GM19324 (cell line): ENCODE data around the gene CCL17.
"Not testable (repeated sequence)": the region's sequence is repeated elsewhere in the genome, so short reads cannot be mapped to it uniquely, and the experiment has no call there.

Experiments
- ATAC-seq: cut with Tn5 transposase; IDR thresholded peaks from one replicate; pipeline ENCODE4 v1.9.1; 2021; ENCODE audit warnings: mild to moderate bottlenecking, moderate library complexity; ENCODE audit not compliant: unreplicated experiment, low FRiP score

The CCL17 gene

DNA sequence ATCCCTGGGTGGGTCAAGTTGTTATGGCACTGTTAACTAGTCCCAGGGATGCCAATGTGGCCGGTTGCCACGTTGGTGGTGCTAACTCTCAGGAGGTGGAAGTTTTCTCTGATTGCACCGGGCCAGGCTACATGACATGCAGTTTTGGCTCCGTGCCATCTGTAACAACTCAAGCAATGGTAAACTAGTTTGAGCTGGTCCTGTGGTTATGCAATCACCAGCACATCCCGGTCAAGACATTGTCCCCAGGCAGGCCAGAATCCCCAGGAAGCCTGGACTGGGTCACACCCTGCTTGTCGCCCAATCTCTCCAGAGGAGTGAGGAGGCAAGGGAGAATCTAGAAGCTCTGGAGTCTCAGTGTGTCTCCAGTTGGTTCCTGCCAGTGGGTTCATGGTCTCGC, 10.1 kb upstream of the CCL17 start:
- no peak for ATAC-seq

DNA sequence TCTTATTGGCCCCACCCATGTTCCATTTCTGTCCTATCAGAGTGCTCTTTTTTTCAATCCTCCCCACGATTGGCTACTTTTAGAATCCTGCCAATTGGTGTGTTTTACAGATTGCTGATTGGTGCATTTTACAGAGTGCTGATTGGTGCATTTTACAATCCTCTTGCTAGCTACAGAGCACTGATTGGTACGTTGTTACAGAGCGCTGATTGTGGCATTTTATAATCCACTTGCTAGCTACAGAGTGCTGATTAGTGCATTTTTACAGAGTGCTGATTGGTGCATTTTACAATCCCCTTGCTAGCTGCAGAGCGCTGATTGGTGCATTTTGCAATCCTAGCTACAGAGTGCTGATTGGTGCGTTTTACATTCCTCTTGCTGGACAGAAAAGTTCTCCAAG, 9.5 kb upstream of the CCL17 start:
- no peak for ATAC-seq

DNA sequence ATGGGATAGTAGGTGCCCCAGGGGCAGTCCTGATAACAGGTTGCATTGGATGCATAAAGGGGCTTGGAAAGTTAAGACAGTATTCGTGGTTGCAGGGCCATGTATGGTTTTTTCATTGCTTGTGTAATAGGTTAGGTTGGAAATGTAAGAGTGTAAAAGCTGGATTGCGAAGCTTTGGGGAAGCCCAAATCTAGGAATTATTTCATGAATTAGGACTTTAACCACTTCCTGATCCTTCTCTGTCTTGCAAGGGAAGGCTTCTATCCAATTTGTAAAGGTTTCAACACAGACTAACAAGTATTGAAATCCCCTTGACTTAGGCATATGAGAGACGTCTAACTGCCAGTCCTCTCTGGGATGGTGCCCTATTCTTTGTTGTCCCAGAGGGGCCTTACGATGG, 7.8 kb upstream of the CCL17 start:
- no peak for ATAC-seq

DNA sequence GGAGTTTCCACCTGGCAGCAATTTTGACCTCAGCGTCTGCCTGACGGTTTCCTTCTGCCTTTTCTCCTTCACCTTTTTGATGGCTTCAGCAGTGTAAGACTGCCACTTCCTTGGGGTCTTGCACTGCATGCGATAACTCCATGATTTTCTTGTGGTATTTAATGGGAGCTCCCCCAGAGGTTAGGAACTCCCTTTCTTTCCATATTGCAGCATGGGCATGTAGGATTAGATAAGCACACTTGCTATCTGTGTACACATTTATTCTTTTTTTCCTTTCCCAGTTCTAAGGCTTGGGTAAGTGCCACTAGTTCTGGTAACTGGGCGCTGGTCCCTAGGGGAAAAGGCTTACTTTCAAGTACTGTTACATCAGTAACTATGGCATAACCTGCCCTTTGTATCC, 7.1 kb upstream of the CCL17 start:
- ATAC-seq: not testable (repeated sequence)

DNA sequence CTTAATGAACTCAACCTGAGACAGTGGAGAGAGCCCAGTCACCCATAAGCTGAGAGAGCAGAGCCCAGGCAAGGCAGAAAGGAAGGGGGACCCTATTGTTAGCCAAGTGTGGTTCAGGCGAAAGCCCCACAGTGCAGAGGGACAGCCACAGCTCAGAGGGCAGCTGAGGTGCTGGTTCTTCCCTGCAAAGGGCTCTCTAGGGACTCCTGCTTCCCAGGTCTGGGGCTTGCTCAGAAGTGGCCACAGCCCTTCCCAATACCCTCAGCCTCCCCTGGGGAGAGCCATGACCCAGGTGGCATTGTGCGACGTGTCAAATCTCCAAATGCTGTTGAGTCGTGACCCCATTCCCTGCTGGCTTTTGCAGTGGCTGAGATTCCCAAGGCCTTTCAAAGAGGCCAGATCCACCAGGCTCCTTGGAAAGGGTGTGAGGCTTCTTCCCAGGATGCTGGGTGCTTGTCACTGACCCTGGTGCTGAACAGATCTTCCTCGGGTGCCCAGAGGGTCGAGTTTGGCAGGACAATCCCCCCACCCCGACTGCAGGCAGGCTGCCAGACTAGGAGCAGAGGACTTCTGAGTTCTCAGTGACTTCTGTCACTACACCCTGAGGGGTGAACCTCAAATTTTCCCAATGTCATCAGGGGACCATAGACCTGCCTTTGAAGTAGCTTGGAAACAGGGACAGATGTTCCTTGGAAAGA, 2.5 kb upstream of the CCL17 start:
- ATAC-seq: no peak

DNA sequence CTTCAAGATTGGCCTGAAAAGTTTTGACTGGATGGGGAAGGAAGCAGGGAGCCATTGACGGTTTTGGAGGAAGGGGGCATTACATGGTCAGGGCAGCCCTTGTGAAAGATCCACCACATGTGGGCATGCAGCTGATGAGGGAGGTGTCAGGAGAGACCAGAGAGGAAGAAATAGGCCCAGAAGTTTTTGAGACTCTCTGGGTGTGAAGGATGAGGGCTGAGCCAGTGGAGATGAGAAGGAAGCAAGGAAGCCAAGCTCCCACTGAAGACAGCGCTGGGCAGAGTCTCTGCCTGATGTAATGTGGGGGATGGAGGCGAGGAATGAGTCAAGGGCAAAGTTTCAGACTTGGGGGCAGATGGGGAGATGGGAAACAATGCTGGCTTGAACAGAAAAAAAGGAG, 530 bp downstream of the CCL17 start:
- ATAC-seq: no peak

DNA sequence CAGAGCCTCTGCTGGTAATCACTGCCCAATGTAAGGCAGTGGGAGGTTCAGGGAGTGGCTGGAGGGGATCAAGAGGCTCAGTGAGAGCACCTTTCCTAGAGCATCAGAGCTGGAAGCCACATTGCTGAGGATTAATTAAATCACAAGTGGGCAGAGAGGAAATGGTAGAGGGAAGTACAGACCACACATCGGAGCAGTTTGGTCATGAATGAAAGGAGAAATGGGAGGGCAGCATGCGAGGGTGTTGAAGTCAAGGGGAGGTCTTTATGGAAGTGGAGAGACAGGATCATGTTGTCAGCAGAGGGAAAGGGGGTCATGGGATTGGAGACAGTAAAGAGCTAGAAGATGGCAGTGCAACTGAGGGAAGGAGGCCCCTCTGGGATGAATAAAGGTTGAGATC, 2.3 kb downstream of the CCL17 start:
- no peak for ATAC-seq

DNA sequence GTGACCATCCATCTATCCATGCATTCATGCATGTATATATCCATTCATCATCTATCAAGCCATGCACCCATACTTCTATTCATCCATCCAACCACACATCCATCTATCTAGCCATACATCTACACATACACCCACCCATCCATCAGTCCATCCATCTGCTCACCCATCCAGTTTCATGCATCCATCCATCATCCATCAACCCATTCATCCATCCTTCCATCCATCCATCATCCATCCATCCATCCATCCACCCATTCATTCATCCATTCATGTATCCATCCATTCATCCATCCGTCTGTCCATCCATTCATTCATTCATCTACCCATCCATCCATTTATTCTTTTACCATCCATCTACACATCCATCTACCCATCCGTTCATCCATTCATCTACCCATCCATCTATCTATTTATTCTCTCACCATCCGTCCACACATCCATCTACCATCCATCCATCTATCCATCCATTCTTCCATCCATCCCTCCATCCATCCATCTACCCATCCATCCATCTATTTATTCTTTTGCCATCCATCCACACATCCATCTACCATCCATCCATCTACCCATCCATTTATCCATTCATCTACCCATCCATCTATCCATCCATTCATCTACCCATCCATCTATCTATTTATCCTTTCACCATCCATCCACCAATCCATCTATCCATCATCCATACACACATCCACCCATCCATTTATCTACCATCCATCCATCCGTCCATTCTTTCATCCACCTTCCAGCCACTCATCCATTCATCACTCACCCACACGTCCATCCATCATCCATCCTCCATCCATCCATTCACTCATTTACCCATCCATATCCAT, 3.2 kb downstream of the CCL17 start:
- no peak for ATAC-seq

DNA sequence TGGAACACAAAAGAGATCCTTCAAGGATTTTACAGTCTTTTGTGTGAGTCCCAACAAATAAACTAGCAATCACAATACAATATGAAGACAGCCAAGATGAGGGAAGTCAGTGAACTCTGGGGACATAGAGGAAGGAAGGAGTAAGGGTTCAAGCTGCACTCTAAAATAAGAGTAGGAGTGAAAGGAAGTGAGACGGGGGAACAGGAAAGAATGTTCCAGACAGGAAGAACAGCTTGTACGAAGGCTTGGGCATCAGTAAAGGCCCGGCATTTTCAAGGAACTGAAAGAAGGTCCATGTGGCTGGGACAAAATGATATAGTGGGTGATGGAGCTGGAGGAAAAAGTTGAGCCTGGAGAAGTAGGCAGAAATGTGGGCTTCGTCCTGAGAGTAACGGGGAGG, 4.5 kb downstream of the CCL17 start:
- no peak for ATAC-seq

DNA sequence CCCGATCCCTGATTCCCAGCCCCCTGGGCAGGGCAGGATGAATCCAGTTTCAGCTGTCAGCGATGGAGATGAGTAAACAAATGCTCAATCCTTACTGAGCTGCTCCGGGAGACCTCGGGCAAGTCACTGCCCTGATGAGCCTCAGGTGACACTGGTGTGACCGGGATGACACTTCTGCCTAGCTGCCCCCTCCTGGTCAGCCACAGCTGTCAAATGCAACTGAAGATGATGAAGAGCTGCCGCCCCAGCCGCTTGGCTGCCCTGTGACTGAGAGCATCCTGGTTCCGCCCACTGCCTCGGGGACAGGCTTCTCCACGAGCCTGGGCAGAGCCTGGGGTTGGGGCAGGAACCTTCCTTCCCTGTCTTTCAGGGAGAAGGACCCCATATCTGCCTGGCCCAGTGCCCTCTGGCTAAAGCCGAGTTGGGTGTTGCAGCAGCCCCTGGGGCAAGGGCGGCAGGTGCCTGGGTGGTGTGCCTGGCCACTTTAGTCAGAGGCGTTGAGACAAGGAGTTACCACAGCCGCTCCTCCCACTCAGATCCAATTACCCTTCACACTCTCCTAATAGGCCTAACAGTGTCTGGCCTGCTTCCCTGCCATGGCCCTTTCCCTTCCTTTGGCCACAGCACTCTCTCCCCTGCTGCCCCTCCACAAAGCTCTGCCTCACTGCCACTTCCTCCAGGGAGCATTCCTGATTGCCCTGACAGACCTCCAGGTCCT, 5.5 kb downstream of the CCL17 start:
- ATAC-seq: no peak

DNA sequence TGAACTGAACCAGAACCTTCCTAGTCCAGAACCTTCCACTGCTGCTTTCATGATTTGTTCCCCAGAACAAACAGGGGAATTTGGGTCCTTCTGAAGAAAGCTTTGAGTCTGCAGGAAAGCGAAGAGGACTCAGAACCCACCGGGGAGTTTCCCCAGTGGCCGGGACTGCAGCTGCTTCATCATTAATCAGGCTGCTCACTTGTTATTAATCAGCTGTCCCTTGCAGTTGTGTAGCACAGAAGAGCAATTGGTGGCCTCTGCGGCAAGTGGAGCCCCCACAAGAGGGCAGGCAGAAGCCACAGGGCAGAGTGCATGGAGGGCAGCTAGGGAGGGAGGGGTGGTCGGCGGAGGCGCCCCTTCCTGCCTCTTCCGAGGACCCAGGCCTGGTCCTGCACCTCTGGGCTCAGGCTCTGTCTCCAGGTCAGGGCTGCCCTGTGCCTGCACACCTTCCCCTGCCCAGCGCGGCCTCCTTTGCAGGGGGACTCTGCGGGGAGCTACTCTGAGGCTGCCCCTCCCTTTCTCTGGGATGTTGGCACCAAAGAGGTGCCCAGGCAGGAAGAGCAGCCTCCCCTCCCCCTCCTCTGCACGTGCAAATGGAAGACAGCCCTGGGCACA, 6.9 kb downstream of the CCL17 start:
- no peak for ATAC-seq

DNA sequence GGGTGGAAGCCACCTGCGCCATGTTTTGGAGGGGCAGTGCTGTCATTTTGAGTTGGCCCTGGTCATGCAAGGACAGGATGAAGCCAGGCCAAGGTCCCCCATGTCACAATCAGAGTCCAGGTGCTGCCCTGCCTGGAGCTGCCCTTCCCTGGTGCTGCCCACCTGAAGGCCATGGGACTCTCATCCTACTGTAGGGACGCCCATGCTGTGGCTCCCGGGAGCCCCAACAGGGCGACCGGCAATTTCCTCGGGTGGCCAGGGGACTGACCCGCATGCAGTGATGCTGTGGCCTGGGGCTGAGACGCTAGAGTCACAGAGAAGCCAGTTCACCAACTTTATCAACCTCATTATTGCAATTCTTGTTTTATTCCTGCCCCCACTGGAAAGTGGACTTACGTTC, 8.0 kb downstream of the CCL17 start:
- no peak for ATAC-seq

DNA sequence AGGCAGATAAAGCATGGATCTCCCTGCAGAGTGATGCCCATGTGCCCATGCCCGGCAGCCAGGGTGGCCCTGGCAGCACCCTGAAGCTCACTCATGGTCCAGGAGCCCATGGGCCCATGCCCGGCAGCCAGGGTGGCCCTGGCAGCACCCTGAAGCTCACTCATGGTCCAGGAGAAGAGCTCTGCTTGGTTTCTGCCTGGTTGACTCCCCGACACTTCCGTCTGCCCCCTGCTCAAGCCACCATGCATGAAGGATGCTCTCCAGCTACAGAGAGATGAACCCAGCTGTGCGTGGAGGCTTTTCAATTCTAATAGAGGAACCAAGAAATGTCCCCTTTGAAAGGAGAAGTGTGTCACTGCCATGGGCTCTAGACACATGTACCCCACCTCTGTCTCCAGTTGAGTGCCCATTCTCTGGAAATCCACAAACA, 8.7 kb downstream of the CCL17 start:
- peak; percentile 46 for ATAC-seq

DNA sequence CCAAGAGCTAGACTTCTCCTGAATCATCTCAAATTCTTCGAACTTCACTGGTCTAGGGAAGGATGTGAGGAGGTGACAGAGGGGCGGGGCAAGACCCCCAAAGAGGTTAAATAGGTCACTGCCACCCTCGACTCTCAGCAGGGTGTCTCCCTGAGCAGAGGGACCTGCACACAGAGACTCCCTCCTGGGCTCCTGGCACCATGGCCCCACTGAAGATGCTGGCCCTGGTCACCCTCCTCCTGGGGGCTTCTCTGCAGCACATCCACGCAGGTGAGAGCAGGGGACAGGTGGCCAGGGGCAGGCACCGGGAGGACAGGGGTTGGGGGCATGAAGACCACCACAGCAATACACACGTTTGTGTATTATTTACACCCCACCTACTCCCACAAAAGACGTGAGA, 9.2 kb downstream of the CCL17 start:
- no peak for ATAC-seq

DNA sequence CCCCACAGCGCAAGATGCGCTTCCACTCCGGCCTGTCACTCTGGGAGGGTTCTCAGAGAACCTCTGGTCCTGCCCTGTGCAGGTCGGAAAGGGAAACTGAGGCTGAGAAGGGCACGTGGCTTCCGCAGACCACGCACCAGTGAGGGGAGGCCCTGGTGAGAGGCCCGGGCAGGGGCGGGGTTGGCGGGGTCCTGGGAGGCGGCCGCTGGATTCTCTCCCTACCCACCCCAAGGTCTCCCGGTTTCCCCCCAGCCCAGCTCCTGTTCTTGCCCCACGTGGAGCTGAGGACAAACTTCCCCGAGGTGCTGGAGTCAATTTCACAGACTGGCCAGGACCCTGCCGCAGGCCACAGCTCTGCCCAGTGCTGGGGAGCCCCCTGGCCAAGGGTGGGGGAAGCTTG, 11.5 kb downstream of the CCL17 start:
- ATAC-seq: no peak

DNA sequence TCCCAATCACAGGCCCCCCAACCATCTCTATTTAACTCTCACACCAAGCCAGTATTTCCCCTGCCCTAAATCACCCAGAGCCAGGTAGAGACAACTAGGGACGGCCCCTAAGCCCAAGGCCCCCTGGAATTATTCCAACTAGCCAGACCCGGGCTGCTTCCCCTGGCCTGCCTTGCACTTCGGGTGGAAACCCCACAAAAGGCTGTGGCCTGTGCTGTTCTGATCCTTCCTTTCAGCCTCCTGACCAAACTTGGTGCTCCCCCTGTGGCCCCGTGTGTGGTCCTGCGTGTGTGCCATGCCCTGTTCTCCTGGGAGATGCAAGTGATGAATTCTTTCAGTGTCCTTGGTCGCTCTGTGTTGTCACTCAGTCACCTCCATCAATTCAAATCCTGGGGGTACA, 14.9 kb downstream of the CCL17 start:
- no peak for ATAC-seq

DNA sequence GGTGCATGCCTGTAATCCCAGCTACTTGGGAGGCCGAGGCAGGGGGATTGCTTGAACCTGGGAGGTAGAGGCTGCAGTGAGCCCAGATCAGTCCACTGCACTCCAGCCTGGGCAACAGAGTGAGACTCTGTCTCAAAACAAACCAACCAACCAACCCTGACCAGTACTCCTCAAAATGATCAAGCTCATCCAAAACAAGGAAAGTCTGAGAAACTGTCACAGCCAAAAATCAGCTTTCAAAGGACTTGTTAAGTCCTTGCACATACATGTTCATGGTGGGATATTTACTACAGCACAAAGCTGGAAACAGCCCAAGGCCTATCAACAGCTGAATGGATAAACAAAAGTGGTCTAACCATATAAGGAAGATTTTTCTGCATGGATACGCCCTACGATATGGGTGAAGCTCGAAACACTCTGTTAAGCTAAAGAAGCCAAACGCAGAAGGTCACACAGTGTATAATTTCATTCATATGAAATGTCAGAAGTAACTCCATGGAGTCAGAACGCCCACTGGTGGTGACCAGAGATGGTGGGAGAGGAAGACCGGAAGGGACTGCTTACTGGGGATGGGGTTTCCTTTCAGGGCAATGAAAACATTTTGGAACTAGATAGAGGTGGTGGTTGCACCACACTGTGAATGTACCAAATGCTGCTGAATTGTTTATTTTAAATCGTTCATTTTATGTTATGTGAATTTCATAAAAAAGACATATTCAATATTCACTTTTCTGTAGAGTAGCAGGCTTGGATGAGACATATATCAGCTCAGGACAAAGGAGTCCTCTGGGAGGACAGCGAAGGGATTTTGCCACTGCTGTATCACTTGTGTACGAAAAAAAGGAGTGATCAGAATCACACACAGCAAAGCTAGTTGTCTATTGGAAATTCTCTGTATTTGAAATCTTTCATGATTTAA, 17.7 kb downstream of the CCL17 start:
- ATAC-seq: no peak

DNA sequence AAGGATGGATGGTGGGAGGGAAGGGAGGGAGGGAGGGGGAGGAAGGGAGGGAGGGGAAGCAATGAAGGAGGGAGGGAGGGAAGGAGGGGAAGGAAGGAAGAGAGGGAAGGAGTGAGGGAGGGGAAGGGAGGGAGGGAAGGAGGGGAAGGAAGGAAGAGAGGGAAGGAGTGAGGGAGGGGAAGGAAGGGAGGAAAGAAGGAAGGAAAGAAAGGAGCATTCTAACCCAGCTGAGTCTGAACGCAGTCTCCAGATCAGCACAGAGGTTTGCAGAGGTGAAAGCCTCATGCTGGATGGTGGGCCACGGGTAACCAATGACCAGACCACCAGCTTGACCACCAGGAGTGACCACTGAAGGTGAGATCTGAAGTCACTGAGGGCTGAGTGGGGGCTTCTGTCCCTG, 18.6 kb downstream of the CCL17 start:
- ATAC-seq: no peak

DNA sequence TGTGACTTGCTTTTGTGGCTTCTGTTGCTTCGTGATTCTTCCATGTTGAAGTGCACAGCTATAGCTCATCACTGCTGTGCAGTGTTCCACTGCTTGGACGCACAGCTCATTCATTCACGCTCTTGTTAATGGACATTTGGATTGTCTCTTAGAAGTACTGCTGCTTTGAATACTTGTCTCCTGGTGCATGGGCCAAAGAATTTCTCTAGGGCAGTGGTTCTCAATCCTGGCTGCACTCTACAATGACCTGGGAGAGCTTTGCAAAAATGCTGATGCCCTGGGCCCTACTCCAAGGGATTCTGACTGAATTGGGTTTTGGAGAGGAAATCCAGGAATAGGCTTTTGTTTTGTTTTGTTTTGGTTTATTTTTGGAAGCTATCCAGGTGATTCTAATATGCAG, 20.0 kb downstream of the CCL17 start:
- ATAC-seq: no peak

DNA sequence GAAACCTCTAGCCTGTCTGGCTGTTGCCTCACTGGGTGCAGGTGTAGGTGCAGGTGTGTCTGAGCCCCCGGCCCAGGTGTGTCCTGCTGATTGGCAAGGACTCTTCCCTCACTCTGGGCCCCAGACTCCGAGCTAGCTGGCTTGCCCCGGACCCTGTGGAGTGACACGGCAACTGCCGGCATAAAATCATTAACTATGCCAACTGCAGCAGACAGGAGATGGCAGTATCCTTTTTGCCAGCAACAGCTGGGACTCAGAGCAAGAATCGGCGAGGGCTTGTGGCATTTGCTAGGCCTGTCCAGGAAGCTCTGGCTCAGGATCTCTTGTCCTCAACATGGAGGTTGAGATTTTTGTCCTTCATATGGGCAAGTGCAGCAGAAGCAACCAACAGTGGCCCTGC, 21.8 kb downstream of the CCL17 start:
- ATAC-seq: no peak
